Stimulated activated CD8-positive, alpha-beta memory T cell treated with anti-CD3 and anti-CD28 coated beads, Interleukin-7, amount 100 ng/mL, for 24 hours (primary cell): ENCODE measurements around the gene GP1BA.
"Not testable (repeated sequence)": the region's sequence is repeated elsewhere in the genome, so short reads cannot be mapped to it uniquely, and the experiment has no call there.

Experiments used
- DNase-seq: peaks from one replicate; pipeline ENCODE4 v3.0.0-alpha.2; 2020; ENCODE audit warnings: low read depth

GP1BA gene

GRCh38 chr17:4901648-4902344 lies 30.3 kb upstream of the GP1BA start:
- DNase-seq, result no peak

- DNase-seq, result no peak
Measured at GRCh38 chr17:4902540-4902939, 29.5 kb upstream of the GP1BA start.

GRCh38 chr17:4903051-4903818 lies 28.8 kb upstream of the GP1BA start, which contains the start of gene CHRNE:
CHRNE (minus strand) TSS chr17:4903098; CDS start chr17:4903063, 35 bp downstream.
- DNase-seq, result peak; percentile 51

GRCh38 chr17:4906642-4907041 lies 25.4 kb upstream of the GP1BA start:
- not testable (repeated sequence) for DNase-seq

GRCh38 chr17:4908301-4908700 lies 23.8 kb upstream of the GP1BA start:
- no peak for DNase-seq

GRCh38 chr17:4908711-4909496 lies 23.2 kb upstream of the GP1BA start:
- DNase-seq, result peak; percentile 37

GRCh38 chr17:4913994-4914393 lies 18.1 kb upstream of the GP1BA start:
- DNase-seq, result no peak

GRCh38 chr17:4914551-4914950 lies 17.5 kb upstream of the GP1BA start:
- not testable (repeated sequence) for DNase-seq

- no peak for DNase-seq
Measured at GRCh38 chr17:4919511-4920047, 12.5 kb upstream of the GP1BA start.

- DNase-seq, result no peak
Measured at GRCh38 chr17:4920351-4921048, 11.6 kb upstream of the GP1BA start.

GRCh38 chr17:4921320-4921719 lies 10.8 kb upstream of the GP1BA start:
- no peak for DNase-seq

- DNase-seq, result not testable (repeated sequence)
Measured at GRCh38 chr17:4926577-4927335, 5.3 kb upstream of the GP1BA start.

- DNase-seq, result no peak
Measured at GRCh38 chr17:4928881-4929280, 3.2 kb upstream of the GP1BA start.

GRCh38 chr17:4932756-4933155 lies 679 bp downstream of the GP1BA start:
- DNase-seq, result no peak

- no peak for DNase-seq
Measured at GRCh38 chr17:4933646-4934045, 1.6 kb downstream of the GP1BA start.

GRCh38 chr17:4934173-4934979 lies 2.3 kb downstream of the GP1BA start:
- no peak for DNase-seq

- DNase-seq, result no peak
Measured at GRCh38 chr17:4935650-4936049, 3.6 kb downstream of the GP1BA start.

- no peak for DNase-seq
Measured at GRCh38 chr17:4936436-4936835, 4.4 kb downstream of the GP1BA start.

- DNase-seq, result no peak
Measured at GRCh38 chr17:4937553-4937952, 5.5 kb downstream of the GP1BA start.

GRCh38 chr17:4938069-4938491 lies 6.0 kb downstream of the GP1BA start:
- DNase-seq, result no peak
